Keratinocyte (primary cell): ENCODE results near the gene SCP2. TPM values are rescaled to one million over a fixed set of nuclear protein-coding genes. Genes with fewer than 3 reads are reported as not detected.
A peak's percentile ranks its signal among the peaks of the same experiment; 100 is the strongest.

Experiments used
- DNase-seq: peaks from one replicate; pipeline ENCODE4 v3.0.0-alpha.2; 2011; ENCODE audit warnings: low read depth, missing footprints, low spot score
- FAIRE-seq: peaks from 2 replicates; lab custom pipeline; 2011; peaks lifted over from hg19 to GRCh38; lab: Jason Lieb, UNC
- H2AFZ ChIP-seq: 2 replicates; pipeline ENCODE4 v1.6.0; 2012; ENCODE audit warnings: low read length, control low read depth, inconsistent platforms; ENCODE audit not compliant: control insufficient read depth
- H3K27ac ChIP-seq: 2 replicates; pipeline ENCODE4 v1.5.1; 2011; ENCODE audit warnings: low read length; ENCODE audit not compliant: control insufficient read depth, insufficient read depth
- H3K27me3 ChIP-seq: 3 replicates; pipeline ENCODE4 v1.6.0; 2011; ENCODE audit warnings: low read length; ENCODE audit not compliant: control insufficient read depth, insufficient read depth; ENCODE audit errors: extremely low read depth
- H3K36me3 ChIP-seq, 2 experiments: 2 replicates in 1 of 2; 3 replicates in 1 of 2; pipeline ENCODE4 v1.5.1; 2011; ENCODE audit warnings: low read length in 2 of 2, mild to moderate bottlenecking in 1 of 2; ENCODE audit not compliant: control insufficient read depth in 2 of 2, insufficient read depth in 2 of 2; ENCODE audit errors: extremely low read depth in 1 of 2
- H3K4me1 ChIP-seq: 3 replicates; pipeline ENCODE4 v1.5.1; 2011; ENCODE audit warnings: low read length; ENCODE audit not compliant: control insufficient read depth, insufficient read depth; ENCODE audit errors: extremely low read depth
- H3K4me2 ChIP-seq: 3 replicates; pipeline ENCODE4 v1.6.0; 2011; ENCODE audit warnings: low read depth, low read length; ENCODE audit not compliant: control insufficient read depth, insufficient read depth; ENCODE audit errors: extremely low read depth
- H3K4me3 ChIP-seq, 3 experiments: fragments of 200-600 bp in 1 of 3; sonication (generic) in 1 of 3; 2 replicates in 2 of 3; 3 replicates in 1 of 3; pipeline ENCODE4 v1.5.1; 2011 to 2016; ENCODE audit warnings: low read length in 3 of 3, mild to moderate bottlenecking in 3 of 3, control low read depth in 2 of 3, inconsistent platforms in 1 of 3, low read depth in 1 of 3, mixed read lengths in 1 of 3, mixed run types in 1 of 3, moderate library complexity in 1 of 3; ENCODE audit not compliant: control insufficient read depth in 2 of 3, insufficient read depth in 2 of 3; ENCODE audit errors: extremely low read depth in 1 of 3
- H3K79me2 ChIP-seq: 2 replicates; pipeline ENCODE4 v1.6.0; 2012; ENCODE audit warnings: low read length; ENCODE audit not compliant: control insufficient read depth, insufficient read depth
- H3K9ac ChIP-seq: 3 replicates; pipeline ENCODE4 v1.6.0; 2011; ENCODE audit warnings: low read length; ENCODE audit not compliant: control insufficient read depth, insufficient read depth; ENCODE audit errors: extremely low read depth
- H3K9me1 ChIP-seq: 3 replicates; pipeline ENCODE4 v1.6.0; 2011; ENCODE audit warnings: low read length; ENCODE audit not compliant: control insufficient read depth, insufficient read depth; ENCODE audit errors: extremely low read depth
- H3K9me3 ChIP-seq: 2 replicates; pipeline ENCODE4 v1.5.1; 2012; ENCODE audit warnings: low read depth, low read length; ENCODE audit not compliant: control insufficient read depth
- H4K20me1 ChIP-seq: 3 replicates; pipeline ENCODE4 v1.6.0; 2011; ENCODE audit warnings: low read length; ENCODE audit not compliant: control insufficient read depth, insufficient read depth; ENCODE audit errors: extremely low read depth
- CTCF ChIP-seq, 3 experiments: IDR thresholded peaks in 1 of 3; conservative IDR thresholded peaks in 1 of 3; optimal IDR thresholded peaks in 1 of 3; 2 replicates in 2 of 3; 3 replicates in 1 of 3; pipeline versions ENCODE3 to v1.5.1; 2011; ENCODE audit warnings: low read length in 3 of 3, mild to moderate bottlenecking in 3 of 3, moderate library complexity in 2 of 3, control low read depth in 1 of 3, inconsistent platforms in 1 of 3; ENCODE audit not compliant: insufficient read depth in 2 of 3; ENCODE audit errors: extremely low read depth in 1 of 3
- EZH2 ChIP-seq: IDR thresholded peaks from one replicate; pipeline ENCODE4 v1.6.1; 2012; ENCODE audit warnings: inconsistent platforms, mild to moderate bottlenecking, low read length, moderate library complexity
- dilution Hi-C: fragments of 300-500 bp; cut with MboI; formaldehyde crosslinking; loops from one replicate; pipeline ENCODE4 v1.7.0; 2020; ENCODE audit warnings: low sequenced_read_pairs; ENCODE audit not compliant: extremely low pct_ligation_motif_present
- polyA plus RNA-seq, 5 experiments: library from polyadenylated mRNA; depleted of rRNA in 3 of 5; stranded (reverse) in 3 of 5; stranded (forward) in 1 of 5; unstranded in 1 of 5; fragments of >200 nt; gene quantifications; 1 replicate in 1 of 5; 2 replicates in 3 of 5; 3 replicates in 1 of 5; pipeline versions ENCODE4 v1.2.1 to v1.2.3, GENCODE V29; 2011 to 2012; ENCODE audit warnings: missing spikeins in 2 of 5, low read depth in 1 of 5, low replicate concordance in 1 of 5

Gene SCP2
- polyA plus RNA-seq, 1 donor (not counting 4 experiments of a cell fraction or from before 2014, with no cell fraction given) = 116 TPM

GRCh38 chr1:52919723-52920483, 7.2 kb upstream of the SCP2 start:
- DNase-seq (no peak), FAIRE-seq (no peak)
- no peaks in the 10 kb centered on the region for H3K27me3 ChIP-seq
- TF ChIP-seq CTCF (optimal IDR thresholded peaks at IDR 0.05 in 1 of 3, IDR thresholded peaks at IDR 0.05 in 1 of 3, conservative IDR thresholded peaks at IDR 0.05 in 1 of 3; ENCODE audit: extremely low read depth in 1 of 3, insufficient read depth in 2 of 3, low read length in 3 of 3) = no peak
- no peak overlapping the region for H2AFZ ChIP-seq
- H3K9me3 ChIP-seq = no peaks in the 10 kb centered on the region
- no peak overlapping the region for H3K9ac ChIP-seq
- H3K4me3 ChIP-seq = no peak overlapping the region
- H3K9me1 ChIP-seq = no peaks in the 10 kb centered on the region
- H3K4me1 ChIP-seq = peaks cover 3% of the 10 kb centered on the region
- no peaks in the 10 kb centered on the region for H4K20me1 ChIP-seq
- H3K79me2 ChIP-seq = no peaks in the 10 kb centered on the region
- H3K27ac ChIP-seq = no peak overlapping the region
- dilution Hi-C loops = no loop called here
- H3K4me2 ChIP-seq = peak overlapping the region; percentile 90
- H3K36me3 ChIP-seq = no peaks in the 10 kb centered on the region

DNA sequence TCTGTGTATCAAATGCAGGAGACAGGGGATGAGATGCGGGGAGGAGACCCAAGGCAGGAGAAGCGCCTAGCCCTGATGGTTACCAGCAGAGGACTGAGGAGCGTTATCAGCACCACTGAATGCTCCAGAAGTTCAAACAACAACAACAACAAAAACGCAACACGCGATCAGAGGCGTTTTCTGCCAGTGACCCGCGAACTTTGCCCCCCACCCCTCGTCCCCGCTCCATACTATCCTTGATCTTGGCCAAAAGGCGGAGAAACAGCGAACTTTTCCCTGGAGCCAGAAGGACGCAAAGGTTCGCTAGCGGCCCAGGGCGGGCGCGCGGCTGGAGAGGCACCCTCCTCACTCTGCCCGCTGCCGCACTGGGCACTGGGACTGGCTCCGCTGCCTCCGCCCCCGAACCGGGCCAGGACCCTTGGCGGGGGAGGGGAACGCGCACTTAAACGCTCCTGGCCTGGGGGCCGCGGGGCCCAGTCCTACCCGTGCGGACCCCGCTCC, 6.2 kb upstream of the SCP2 start:
- Histone ChIP-seq H3K79me2 (no peaks in the 10 kb centered on the region), H3K27me3 (no peaks in the 10 kb centered on the region), H2AFZ (peak overlapping the region; percentile 95), H3K4me1 (peaks cover 3% of the 10 kb centered on the region), H3K36me3 (no peaks in the 10 kb centered on the region), H3K9me1 (no peaks in the 10 kb centered on the region), H3K9ac (peak overlapping the region; percentile 77), H3K9me3 (no peaks in the 10 kb centered on the region), H3K4me2 (peak overlapping the region; percentile 90), H3K4me3 (peak overlapping the region; percentile 62 to 87 (median 84)), H4K20me1 (no peaks in the 10 kb centered on the region), H3K27ac (peak overlapping the region; percentile 43)
- dilution Hi-C loops = no loop called here
- no peak for FAIRE-seq
- no peak for DNase-seq
- TF ChIP-seq EZH2 = no peak
- TF ChIP-seq CTCF (optimal IDR thresholded peaks at IDR 0.05 in 1 of 3, IDR thresholded peaks at IDR 0.05 in 1 of 3, conservative IDR thresholded peaks at IDR 0.05 in 1 of 3; ENCODE audit: extremely low read depth in 1 of 3, insufficient read depth in 2 of 3, low read length in 3 of 3) = no peak
